Astrocyte (in vitro differentiated cells and primary cell): ENCODE results near the gene HSD11B2.

Source experiments
- EZH2 ChIP-seq: IDR thresholded peaks from 2 replicates; pipeline ENCODE4 v1.6.1; 2012; ENCODE audit warnings: mild to moderate bottlenecking, low read length, inconsistent platforms; ENCODE audit not compliant: insufficient read depth
- TF ChIP-seq, protein P1 (sequence below): IDR thresholded peaks from 2 replicates; pipeline ENCODE4 v1.5.1; 2011; ENCODE audit warnings: low read depth, mild to moderate bottlenecking, inconsistent platforms, low read length, moderate library complexity; ENCODE audit not compliant: insufficient read depth

DNA sequence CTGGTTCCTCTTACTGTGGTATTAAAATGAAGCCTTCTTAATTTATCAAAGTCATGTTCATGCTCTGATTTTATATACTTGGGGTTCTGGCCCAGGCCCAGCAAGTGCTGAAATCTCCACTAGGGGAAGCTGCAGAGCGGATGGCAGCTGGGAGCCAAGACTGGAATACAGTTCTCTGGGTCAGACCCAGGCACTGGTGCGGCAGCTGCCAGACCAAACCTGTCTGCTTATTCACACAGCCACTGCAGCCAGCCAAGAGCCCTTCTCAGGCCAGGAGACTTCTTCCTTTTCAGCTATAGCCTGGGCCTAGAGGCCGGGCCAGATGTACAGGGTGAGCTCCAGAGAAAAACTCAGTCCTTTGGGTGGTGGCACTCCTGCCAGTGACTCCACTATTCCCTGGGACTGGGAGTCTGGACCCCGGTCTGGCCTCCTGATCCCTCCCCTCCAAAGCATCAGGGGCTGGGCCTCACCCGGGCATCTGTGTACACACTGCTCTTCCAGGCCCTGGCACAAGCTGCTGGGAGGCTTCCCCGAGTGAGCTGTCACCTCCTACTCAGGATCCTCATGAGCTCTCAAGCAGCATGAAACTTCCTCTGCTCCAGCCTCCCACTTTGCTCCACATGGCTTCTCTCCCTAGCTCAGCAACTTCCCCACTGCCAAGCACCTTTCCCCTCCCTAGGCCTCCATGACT, 25.6 kb downstream of the HSD11B2 start:
- TF ChIP-seq, protein P1, sequence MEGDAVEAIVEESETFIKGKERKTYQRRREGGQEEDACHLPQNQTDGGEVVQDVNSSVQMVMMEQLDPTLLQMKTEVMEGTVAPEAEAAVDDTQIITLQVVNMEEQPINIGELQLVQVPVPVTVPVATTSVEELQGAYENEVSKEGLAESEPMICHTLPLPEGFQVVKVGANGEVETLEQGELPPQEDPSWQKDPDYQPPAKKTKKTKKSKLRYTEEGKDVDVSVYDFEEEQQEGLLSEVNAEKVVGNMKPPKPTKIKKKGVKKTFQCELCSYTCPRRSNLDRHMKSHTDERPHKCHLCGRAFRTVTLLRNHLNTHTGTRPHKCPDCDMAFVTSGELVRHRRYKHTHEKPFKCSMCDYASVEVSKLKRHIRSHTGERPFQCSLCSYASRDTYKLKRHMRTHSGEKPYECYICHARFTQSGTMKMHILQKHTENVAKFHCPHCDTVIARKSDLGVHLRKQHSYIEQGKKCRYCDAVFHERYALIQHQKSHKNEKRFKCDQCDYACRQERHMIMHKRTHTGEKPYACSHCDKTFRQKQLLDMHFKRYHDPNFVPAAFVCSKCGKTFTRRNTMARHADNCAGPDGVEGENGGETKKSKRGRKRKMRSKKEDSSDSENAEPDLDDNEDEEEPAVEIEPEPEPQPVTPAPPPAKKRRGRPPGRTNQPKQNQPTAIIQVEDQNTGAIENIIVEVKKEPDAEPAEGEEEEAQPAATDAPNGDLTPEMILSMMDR = peak; percentile 30
- no peak for TF ChIP-seq EZH2
